Panc1 (cell line): ENCODE measurements around the gene COX7C. TPM values are rescaled to one million over a fixed set of nuclear protein-coding genes. Genes with fewer than 3 reads are reported as not detected.

ENCODE experiments used
- ATAC-seq: fragments of 200-7000 bp; cut with Tn5 transposase; 2 replicates; pipeline ENCODE4 v1.9.1; 2020; ENCODE audit warnings: mild to moderate bottlenecking, moderate library complexity
- BruUV-seq: library from RNA; stranded (reverse); fragments of 400-500 nt; replicated peaks from 2 replicates; lab custom pipeline; 2021; lab: Mats Ljungman, UMichigan
- CTCF ChIA-PET: fragments of 300-600 bp; sonication (Branson Sonifier 250); formaldehyde crosslinking; loops from one replicate; lab custom pipeline; 2022; ENCODE audit warnings: antibody characterized with exemption; lab: Charles Lee
- POLR2A ChIA-PET: fragments of 300-600 bp; sonication (Branson Sonifier 250); formaldehyde crosslinking; loops from one replicate; lab custom pipeline; 2022; ENCODE audit warnings: antibody characterized with exemption; lab: Charles Lee
- DNase-seq: peaks from one replicate; pipeline ENCODE4 v3.0.0-alpha.2; 2010; ENCODE audit warnings: low read depth, low spot score
- H3K27ac ChIP-seq: 2 replicates; pipeline ENCODE4 v1.5.1; 2011; ENCODE audit warnings: mild to moderate bottlenecking, low read length, inconsistent platforms
- H3K27me3 ChIP-seq: fragments of 200-500 bp; sonication (Bioruptor generic); 2 replicates; pipeline ENCODE4 v1.6.0; 2014; ENCODE audit warnings: low read length, inconsistent platforms; ENCODE audit not compliant: control insufficient read depth, insufficient read depth
- H3K36me3 ChIP-seq: fragments of 200-500 bp; sonication (Bioruptor generic); 2 replicates; pipeline ENCODE4 v1.5.1; 2014; ENCODE audit warnings: inconsistent platforms, mild to moderate bottlenecking, low read length, moderate library complexity; ENCODE audit not compliant: control insufficient read depth, insufficient read depth
- H3K4me1 ChIP-seq: 2 replicates; pipeline ENCODE4 v1.5.1; 2011; ENCODE audit warnings: inconsistent platforms, mild to moderate bottlenecking, low read length, moderate library complexity; ENCODE audit not compliant: control insufficient read depth, insufficient read depth
- H3K4me3 ChIP-seq, 2 experiments: 2 replicates each; pipeline ENCODE4 v1.5.1; 2011 to 2012; ENCODE audit warnings: low read depth in 2 of 2, low read length in 2 of 2, mild to moderate bottlenecking in 2 of 2, inconsistent platforms in 1 of 2, moderate library complexity in 1 of 2
- H3K9me3 ChIP-seq: fragments of 200-500 bp; sonication (Bioruptor generic); 2 replicates; pipeline ENCODE4 v1.5.1; 2014; ENCODE audit warnings: low read depth, mild to moderate bottlenecking, inconsistent platforms, low read length, moderate library complexity; ENCODE audit not compliant: control insufficient read depth, insufficient read depth
- POLR2AphosphoS5 ChIP-seq: IDR thresholded peaks from 2 replicates; pipeline ENCODE4 v1.6.1; 2012; ENCODE audit warnings: mild to moderate bottlenecking, low read depth, low read length, moderate library complexity
- SIN3A ChIP-seq: IDR thresholded peaks from 2 replicates; pipeline ENCODE4 v1.6.1; 2012; ENCODE audit warnings: low read depth, mild to moderate bottlenecking, low read length, moderate library complexity, borderline replicate concordance; ENCODE audit not compliant: insufficient read depth
- TCF7L2 ChIP-seq: IDR thresholded peaks from 2 replicates; pipeline ENCODE4 v1.6.1; 2011; ENCODE audit warnings: mild to moderate bottlenecking, low read depth, low read length, inconsistent platforms
- in situ Hi-C: cut with HindIII; loops from 2 replicates; pipeline ENCODE4 v1.10.0; 2016; ENCODE audit warnings: low sequenced_read_pairs, low pct_unique_long_range_greater_than_20kb
- intact Hi-C: fragments of 100-400 bp; cut with micrococcal nuclease; formaldehyde crosslinking; loops from one replicate; pipeline ENCODE4 v1.10.0; 2022; ENCODE audit not compliant: unreplicated experiment
- total RNA-seq: library from RNA; stranded (reverse); gene quantifications from one replicate; pipeline ENCODE4 v1.2.1, GENCODE V29; 2021; ENCODE audit not compliant: unreplicated experiment
- TF ChIP-seq, protein P1 (sequence below), 2 experiments: IDR thresholded peaks; 2 replicates each; pipeline ENCODE4 v1.6.1; 2011 to 2012; ENCODE audit warnings: low read depth in 2 of 2, control low read depth in 1 of 2, low read length in 1 of 2, mild to moderate bottlenecking in 1 of 2, moderate library complexity in 1 of 2; ENCODE audit not compliant: insufficient read depth in 1 of 2
- TF ChIP-seq, protein P2 (sequence below): fragments of 450-650 bp; IDR thresholded peaks from 2 replicates; pipeline ENCODE4 v1.5.1; 2017; ENCODE audit warnings: mild to moderate bottlenecking

The COX7C gene
- total RNA-seq, 1 experiment from 2014 or later, result 536 TPM

DNA sequence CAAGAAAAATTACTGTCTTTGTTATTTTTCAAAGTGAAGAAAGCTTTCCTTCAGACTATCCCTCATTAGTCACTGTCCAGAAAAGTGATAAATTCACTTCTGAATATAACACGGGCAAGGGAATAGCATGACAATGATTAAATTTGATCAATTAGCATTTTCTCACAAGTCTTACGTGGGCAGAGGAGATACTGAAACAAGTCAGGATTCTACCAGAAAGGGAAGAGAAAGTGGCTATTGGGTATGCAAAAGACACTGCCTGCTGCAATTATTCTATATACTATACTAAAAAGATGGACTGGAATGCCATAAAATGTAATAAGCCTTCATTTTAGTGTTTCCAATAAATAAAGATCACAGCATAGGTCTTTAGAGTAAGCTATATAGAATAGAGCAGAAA lies 7.4 kb downstream of the COX7C start:
- Histone ChIP-seq H3K27me3 (no peaks in the 10 kb centered on the region), H3K4me1 (no peaks in the 10 kb centered on the region; the same call in 1 of the 2 replicates), H3K27ac (no peak overlapping the region), H3K36me3 (peaks cover 13% of the 10 kb centered on the region), H3K9me3 (no peaks in the 10 kb centered on the region), H3K4me3 (no peak overlapping the region)
- TF ChIP-seq, protein P1, sequence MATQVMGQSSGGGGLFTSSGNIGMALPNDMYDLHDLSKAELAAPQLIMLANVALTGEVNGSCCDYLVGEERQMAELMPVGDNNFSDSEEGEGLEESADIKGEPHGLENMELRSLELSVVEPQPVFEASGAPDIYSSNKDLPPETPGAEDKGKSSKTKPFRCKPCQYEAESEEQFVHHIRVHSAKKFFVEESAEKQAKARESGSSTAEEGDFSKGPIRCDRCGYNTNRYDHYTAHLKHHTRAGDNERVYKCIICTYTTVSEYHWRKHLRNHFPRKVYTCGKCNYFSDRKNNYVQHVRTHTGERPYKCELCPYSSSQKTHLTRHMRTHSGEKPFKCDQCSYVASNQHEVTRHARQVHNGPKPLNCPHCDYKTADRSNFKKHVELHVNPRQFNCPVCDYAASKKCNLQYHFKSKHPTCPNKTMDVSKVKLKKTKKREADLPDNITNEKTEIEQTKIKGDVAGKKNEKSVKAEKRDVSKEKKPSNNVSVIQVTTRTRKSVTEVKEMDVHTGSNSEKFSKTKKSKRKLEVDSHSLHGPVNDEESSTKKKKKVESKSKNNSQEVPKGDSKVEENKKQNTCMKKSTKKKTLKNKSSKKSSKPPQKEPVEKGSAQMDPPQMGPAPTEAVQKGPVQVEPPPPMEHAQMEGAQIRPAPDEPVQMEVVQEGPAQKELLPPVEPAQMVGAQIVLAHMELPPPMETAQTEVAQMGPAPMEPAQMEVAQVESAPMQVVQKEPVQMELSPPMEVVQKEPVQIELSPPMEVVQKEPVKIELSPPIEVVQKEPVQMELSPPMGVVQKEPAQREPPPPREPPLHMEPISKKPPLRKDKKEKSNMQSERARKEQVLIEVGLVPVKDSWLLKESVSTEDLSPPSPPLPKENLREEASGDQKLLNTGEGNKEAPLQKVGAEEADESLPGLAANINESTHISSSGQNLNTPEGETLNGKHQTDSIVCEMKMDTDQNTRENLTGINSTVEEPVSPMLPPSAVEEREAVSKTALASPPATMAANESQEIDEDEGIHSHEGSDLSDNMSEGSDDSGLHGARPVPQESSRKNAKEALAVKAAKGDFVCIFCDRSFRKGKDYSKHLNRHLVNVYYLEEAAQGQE (IDR thresholded peaks at IDR 0.05; ENCODE audit: insufficient read depth in 1 of 2, low read depth in 2 of 2, low read length in 1 of 2), result no peak
- TF ChIP-seq SIN3A, result no peak
- no peak for TF ChIP-seq TCF7L2
- ATAC-seq (no peak), DNase-seq (no peak)
- no TSS peak for BruUV-seq
- ChIA-PET POLR2A (no interaction called here), CTCF (no interaction called here)
- in situ Hi-C loops, result no loop called here
- intact Hi-C loops, result no loop called here

DNA sequence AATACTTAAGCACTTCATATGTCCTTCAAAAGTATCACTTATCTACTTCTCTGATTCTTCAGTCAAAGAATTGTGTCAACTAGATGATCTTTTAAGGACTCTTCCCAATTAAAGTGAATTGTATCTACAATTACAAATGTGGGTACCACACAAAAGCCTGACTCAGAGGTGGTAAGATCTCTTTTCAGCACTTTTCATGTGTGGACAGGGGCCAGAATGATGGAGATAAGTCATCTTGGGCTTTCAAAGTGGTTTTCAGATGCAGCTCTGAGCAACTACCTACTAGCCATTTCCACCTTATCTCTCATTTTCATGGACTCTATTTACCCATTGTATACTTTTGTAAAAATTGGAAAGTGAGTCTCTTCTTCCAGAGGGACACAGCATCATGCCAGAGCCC lies 8.4 kb downstream of the COX7C start:
- Histone ChIP-seq H3K27me3 (no peaks in the 10 kb centered on the region), H3K4me3 (no peak overlapping the region), H3K36me3 (peaks cover 3% of the 10 kb centered on the region), H3K9me3 (no peaks in the 10 kb centered on the region), H3K4me1 (no peaks in the 10 kb centered on the region), H3K27ac (no peak overlapping the region)
- ChIA-PET POLR2A (no interaction called here), CTCF (no interaction called here)
- intact Hi-C loops (no loop called here), in situ Hi-C loops (no loop called here)
- TF ChIP-seq, protein P1 (IDR thresholded peaks at IDR 0.05; ENCODE audit: insufficient read depth in 1 of 2, low read depth in 2 of 2, low read length in 1 of 2), result peak in 1 of 2 experiments; percentile 51; a peak in 2 of 4 replicates
- no peak for TF ChIP-seq TCF7L2
- TF ChIP-seq SIN3A, result no peak
- TF ChIP-seq POLR2AphosphoS5, result no peak
- TF ChIP-seq, protein P2, sequence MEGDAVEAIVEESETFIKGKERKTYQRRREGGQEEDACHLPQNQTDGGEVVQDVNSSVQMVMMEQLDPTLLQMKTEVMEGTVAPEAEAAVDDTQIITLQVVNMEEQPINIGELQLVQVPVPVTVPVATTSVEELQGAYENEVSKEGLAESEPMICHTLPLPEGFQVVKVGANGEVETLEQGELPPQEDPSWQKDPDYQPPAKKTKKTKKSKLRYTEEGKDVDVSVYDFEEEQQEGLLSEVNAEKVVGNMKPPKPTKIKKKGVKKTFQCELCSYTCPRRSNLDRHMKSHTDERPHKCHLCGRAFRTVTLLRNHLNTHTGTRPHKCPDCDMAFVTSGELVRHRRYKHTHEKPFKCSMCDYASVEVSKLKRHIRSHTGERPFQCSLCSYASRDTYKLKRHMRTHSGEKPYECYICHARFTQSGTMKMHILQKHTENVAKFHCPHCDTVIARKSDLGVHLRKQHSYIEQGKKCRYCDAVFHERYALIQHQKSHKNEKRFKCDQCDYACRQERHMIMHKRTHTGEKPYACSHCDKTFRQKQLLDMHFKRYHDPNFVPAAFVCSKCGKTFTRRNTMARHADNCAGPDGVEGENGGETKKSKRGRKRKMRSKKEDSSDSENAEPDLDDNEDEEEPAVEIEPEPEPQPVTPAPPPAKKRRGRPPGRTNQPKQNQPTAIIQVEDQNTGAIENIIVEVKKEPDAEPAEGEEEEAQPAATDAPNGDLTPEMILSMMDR, result no peak
- DNase-seq, result no peak
- no TSS peak for BruUV-seq
- ATAC-seq, result no peak
